Brain microvascular endothelial cell (primary cell): Measurements from ENCODE around the gene SCN11A.

Experiments
- DNase-seq: peaks from one replicate; pipeline ENCODE4 v3.0.0-alpha.2; 2020
- H3K27ac ChIP-seq: fragments of 250-450 bp; sonication (Bioruptor Pico); 2 replicates; pipeline ENCODE4 v1.5.1; 2020; ENCODE audit warnings: mild to moderate bottlenecking, moderate library complexity
- H3K27me3 ChIP-seq: fragments of 250-450 bp; sonication (Bioruptor Pico); replicated peaks from 2 replicates; pipeline ENCODE4 v1.5.1; 2020; ENCODE audit warnings: mild to moderate bottlenecking
- H3K36me3 ChIP-seq: fragments of 250-450 bp; sonication (Bioruptor Pico); replicated peaks from 2 replicates; pipeline ENCODE4 v1.5.1; 2020; ENCODE audit warnings: mild to moderate bottlenecking
- H3K4me3 ChIP-seq: 2 replicates; pipeline ENCODE4 v1.5.1; 2011; ENCODE audit warnings: low read depth, mild to moderate bottlenecking, control low read depth, low read length, moderate library complexity
- in situ Hi-C: cut with HindIII; loops from 2 replicates; pipeline ENCODE4 v1.10.0; 2017; ENCODE audit warnings: low sequenced_read_pairs, low pct_ligation_motif_present
- TF ChIP-seq, protein P1 (sequence below): IDR thresholded peaks from 2 replicates; pipeline ENCODE4 v1.5.1; 2011; ENCODE audit warnings: low read depth, mild to moderate bottlenecking, moderate library complexity, low read length, control low read depth, inconsistent platforms; ENCODE audit errors: missing control alignments

Gene SCN11A

DNA sequence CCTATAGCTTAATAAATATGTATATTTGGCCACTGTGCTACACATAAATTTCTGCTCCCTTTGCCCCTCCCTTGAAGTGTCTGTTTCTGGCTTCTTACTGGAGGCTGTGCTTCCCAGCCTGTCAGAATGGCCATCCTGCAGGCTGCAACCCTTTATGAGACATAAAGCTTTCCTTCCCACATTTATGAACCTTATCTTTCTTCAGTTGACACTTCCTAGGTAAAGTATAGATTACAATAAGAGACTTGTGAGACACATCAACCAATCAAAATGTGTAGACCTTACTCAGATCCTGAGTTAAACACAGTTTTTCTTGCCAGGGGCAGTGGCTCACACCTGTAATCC lies 29.5 kb downstream of the SCN11A start:
- Histone ChIP-seq H3K36me3 (no peaks in the 10 kb centered on the region), H3K27me3 (no peaks in the 10 kb centered on the region), H3K4me3 (no peak overlapping the region), H3K27ac (no peak overlapping the region)
- DNase-seq = no peak
- in situ Hi-C loops = loop anchor here (25.0 kb wide), 1 partner anchor 510 kb away; no protein-coding TSS in a partner anchor
- TF ChIP-seq, protein P1, sequence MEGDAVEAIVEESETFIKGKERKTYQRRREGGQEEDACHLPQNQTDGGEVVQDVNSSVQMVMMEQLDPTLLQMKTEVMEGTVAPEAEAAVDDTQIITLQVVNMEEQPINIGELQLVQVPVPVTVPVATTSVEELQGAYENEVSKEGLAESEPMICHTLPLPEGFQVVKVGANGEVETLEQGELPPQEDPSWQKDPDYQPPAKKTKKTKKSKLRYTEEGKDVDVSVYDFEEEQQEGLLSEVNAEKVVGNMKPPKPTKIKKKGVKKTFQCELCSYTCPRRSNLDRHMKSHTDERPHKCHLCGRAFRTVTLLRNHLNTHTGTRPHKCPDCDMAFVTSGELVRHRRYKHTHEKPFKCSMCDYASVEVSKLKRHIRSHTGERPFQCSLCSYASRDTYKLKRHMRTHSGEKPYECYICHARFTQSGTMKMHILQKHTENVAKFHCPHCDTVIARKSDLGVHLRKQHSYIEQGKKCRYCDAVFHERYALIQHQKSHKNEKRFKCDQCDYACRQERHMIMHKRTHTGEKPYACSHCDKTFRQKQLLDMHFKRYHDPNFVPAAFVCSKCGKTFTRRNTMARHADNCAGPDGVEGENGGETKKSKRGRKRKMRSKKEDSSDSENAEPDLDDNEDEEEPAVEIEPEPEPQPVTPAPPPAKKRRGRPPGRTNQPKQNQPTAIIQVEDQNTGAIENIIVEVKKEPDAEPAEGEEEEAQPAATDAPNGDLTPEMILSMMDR = no peak

DNA sequence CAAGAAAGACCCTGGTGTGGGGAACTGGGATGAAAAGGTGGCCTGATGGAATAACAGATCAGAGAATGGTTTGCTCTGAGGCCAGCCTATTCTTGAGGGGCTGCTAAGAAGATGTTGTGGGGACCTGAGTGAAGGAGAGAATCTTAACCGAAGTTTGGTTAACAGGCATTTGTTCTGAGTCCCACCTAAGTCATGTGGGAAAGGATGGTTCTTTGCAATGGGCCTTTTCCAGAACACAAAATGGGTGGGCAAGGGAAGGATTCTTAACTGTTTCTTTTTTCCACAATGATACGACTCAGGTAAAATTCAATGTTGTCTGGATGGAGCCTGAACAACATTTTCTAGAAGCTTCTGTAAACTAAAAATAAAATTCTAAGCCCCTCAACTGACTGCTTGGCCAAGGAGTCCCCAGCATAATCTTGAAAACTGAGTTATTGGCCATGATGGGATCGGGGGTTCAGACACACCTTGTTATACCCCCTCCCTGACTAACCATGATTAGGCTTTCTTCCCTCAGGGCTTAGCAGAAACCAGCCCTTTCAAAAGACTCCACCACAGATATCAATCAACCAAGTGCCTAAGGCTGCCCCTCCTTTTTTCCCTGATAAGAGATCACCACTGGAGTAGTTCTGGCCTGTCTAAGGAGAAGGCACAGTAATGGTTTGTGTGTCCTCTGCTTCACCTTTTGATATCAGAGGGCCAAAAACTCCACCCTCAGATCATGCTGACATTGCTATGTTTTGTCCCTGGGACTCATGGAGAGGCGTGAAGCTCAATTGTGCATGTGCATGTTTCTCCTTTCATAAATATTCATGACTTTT lies 30.1 kb downstream of the SCN11A start:
- no peak for DNase-seq
- TF ChIP-seq, protein P1 = no peak

DNA sequence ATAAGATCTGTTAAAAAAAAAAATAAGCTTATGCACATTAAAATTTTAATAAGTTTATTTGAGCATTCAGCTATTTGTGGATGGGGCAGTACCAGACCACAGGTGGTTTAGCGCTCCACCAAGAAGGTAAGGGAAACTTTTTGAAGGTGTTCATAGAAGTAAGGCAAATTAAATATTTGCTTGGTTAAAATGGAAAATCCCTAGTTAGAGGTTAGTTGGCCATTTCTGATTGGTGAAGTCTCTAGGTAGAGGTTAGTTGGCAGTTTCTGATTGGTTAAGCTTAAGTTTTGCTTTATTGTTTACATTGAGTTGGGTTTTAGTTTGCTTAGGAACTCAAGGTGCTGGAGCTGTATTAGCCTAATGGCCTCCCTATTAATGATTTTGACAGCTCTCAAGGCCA lies 30.7 kb downstream of the SCN11A start:
- TF ChIP-seq, protein P1 = no peak
- Histone ChIP-seq H3K27me3 (no peaks in the 10 kb centered on the region), H3K4me3 (no peak overlapping the region), H3K36me3 (no peaks in the 10 kb centered on the region), H3K27ac (no peak overlapping the region)
- DNase-seq = no peak
- in situ Hi-C loops = loop anchor here (25.0 kb wide), 1 partner anchor 509 kb away; no protein-coding TSS in a partner anchor

More for the DNA sequence above, 30.1 kb downstream of the SCN11A start:
- Histone ChIP-seq H3K27me3 (no peaks in the 10 kb centered on the region), H3K27ac (no peak overlapping the region), H3K36me3 (no peaks in the 10 kb centered on the region), H3K4me3 (no peak overlapping the region)
- in situ Hi-C loops = loop anchor here (25.0 kb wide), 1 partner anchor 509 kb away; no protein-coding TSS in a partner anchor

DNA sequence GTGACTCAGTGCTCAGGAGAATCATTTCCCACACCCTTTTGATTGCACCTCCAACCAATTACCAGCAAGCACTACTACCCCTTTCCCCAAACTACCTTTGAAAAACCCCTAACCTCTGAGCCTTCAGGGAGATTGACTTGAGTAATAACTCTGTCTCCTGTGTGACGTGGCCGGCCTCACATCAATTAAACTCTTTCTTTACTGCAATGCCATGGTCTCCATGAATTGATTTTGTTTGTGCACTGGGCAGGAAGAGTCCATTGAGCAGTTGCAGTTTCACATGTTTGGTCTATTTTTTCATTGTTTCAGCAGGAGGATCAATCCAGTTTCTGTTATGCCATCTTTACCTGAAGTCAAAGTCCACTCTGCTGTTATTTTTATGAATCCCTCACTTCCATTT lies 32.4 kb downstream of the SCN11A start:
- Histone ChIP-seq H3K36me3 (no peaks in the 10 kb centered on the region), H3K4me3 (no peak overlapping the region), H3K27me3 (no peaks in the 10 kb centered on the region), H3K27ac (no peak overlapping the region)
- TF ChIP-seq, protein P1 = no peak
- DNase-seq = no peak
- in situ Hi-C loops = loop anchor here (25.0 kb wide), 1 partner anchor 507 kb away; no protein-coding TSS in a partner anchor

DNA sequence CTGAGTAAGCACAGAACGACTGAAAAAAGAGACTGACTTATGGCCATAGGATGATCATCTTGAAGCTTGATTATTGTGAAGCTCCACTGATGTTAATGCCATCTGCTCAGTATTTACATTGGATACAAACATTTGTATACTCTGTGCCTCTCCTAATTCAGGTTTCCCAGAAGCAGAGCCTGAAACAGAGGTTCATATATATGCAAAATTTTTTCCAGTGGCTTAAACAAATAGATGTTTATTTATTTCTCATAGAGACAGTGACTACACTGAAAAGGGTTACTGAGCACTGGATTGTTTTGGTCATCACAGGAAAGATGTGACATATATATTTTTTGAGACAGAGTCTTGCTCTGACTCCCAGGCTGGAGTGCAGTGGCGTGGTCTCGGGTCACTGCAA lies 36.3 kb downstream of the SCN11A start:
- H3K27ac ChIP-seq = no peak overlapping the region
- in situ Hi-C loops = loop anchor here (25.0 kb wide), 1 partner anchor 503 kb away; no protein-coding TSS in a partner anchor
- no peak for DNase-seq
- TF ChIP-seq, protein P1 = no peak
- H3K4me3 ChIP-seq = no peak overlapping the region
- no peaks in the 10 kb centered on the region for H3K27me3 ChIP-seq
- no peaks in the 10 kb centered on the region for H3K36me3 ChIP-seq
